NB4 (cell line): Measurements from ENCODE around the gene CBX7.

Experiments
- POLR2A ChIP-seq: IDR thresholded peaks from 2 replicates; pipeline ENCODE4 v1.6.1; 2011; ENCODE audit warnings: mild to moderate bottlenecking; ENCODE audit not compliant: insufficient read length; ENCODE audit errors: extremely low read depth
- TF ChIP-seq, protein P1 (sequence below): IDR thresholded peaks from 2 replicates; pipeline ENCODE4 v1.6.1; 2011; ENCODE audit warnings: low read depth, low read length
- TF ChIP-seq, protein P2 (sequence below): IDR thresholded peaks from one replicate; pipeline ENCODE4 v1.5.1; 2012; ENCODE audit warnings: low read depth, low read length

DNA sequence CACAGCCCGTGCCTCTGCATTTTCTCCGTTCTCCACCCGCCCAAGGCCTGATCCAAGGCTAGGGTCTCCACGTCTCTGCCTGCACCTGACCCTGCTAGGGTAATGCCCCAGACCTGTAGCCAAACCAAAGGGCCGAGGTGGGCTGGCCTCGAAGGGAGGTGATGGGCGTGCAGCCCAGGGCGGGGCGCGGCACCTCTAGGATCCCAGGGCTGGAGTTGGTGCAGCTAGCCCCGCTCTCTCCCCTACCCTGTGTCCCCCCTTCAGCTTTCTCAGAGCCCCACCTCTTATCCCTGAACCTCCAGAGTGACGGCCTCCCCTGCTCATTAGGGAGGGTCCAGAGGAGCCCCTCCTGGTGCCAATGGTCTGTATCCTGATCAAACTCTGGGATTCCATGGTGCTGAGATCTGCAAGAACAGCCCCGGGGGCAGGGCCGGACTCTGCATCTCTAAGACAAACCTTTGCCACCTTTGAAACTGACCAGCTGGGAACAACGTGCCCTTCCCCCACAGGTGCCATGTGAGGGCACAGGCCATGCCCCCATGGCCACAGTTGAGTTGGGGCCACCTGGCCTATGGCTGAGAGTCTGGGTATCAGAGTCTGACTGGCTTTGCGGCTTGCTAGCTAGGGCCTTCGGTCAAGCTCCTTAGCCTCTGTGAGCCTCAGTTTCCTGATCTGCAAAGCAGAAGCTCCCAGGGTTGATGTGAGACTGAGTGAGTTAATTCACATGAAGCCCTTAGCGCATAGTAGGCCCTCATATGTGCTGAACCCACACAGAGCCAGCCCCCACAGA is 23.1 kb upstream of the CBX7 start:
- TF ChIP-seq, protein P1, sequence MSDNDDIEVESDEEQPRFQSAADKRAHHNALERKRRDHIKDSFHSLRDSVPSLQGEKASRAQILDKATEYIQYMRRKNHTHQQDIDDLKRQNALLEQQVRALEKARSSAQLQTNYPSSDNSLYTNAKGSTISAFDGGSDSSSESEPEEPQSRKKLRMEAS: no peak
- TF ChIP-seq, protein P2, sequence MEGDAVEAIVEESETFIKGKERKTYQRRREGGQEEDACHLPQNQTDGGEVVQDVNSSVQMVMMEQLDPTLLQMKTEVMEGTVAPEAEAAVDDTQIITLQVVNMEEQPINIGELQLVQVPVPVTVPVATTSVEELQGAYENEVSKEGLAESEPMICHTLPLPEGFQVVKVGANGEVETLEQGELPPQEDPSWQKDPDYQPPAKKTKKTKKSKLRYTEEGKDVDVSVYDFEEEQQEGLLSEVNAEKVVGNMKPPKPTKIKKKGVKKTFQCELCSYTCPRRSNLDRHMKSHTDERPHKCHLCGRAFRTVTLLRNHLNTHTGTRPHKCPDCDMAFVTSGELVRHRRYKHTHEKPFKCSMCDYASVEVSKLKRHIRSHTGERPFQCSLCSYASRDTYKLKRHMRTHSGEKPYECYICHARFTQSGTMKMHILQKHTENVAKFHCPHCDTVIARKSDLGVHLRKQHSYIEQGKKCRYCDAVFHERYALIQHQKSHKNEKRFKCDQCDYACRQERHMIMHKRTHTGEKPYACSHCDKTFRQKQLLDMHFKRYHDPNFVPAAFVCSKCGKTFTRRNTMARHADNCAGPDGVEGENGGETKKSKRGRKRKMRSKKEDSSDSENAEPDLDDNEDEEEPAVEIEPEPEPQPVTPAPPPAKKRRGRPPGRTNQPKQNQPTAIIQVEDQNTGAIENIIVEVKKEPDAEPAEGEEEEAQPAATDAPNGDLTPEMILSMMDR: no peak
- no peak for TF ChIP-seq POLR2A
